Hepatocyte (in vitro differentiated cells): ENCODE measurements around the gene SUPT4H1. TPM values are rescaled to one million over a fixed set of nuclear protein-coding genes. Genes with fewer than 3 reads are reported as not detected.

Source experiments
- DNase-seq: peaks from one replicate; pipeline ENCODE4 v3.0.0-alpha.2; 2016; ENCODE audit warnings: low spot score
- H2AFZ ChIP-seq: fragments of 200-600 bp; sonication (generic); 2 replicates; pipeline ENCODE4 v1.6.0; 2016; ENCODE audit warnings: antibody characterized with exemption, mild to moderate bottlenecking
- H3K27ac ChIP-seq: fragments of 200-600 bp; sonication (generic); 2 replicates; pipeline ENCODE4 v1.5.1; 2016; ENCODE audit warnings: mild to moderate bottlenecking
- H3K27me3 ChIP-seq: fragments of 200-600 bp; sonication (generic); 2 replicates; pipeline ENCODE4 v1.6.1; 2016
- H3K36me3 ChIP-seq: fragments of 200-600 bp; sonication (generic); replicated peaks from 2 replicates; pipeline ENCODE4 v1.5.1; 2016; ENCODE audit warnings: low read depth; ENCODE audit not compliant: insufficient read depth
- H3K4me1 ChIP-seq: fragments of 200-600 bp; sonication (generic); 2 replicates; pipeline ENCODE4 v1.5.1; 2016; ENCODE audit warnings: mild to moderate bottlenecking, moderate library complexity; ENCODE audit not compliant: insufficient read depth
- H3K4me2 ChIP-seq: fragments of 200-600 bp; sonication (generic); 2 replicates; pipeline ENCODE4 v1.6.0; 2016
- H3K4me3 ChIP-seq: fragments of 200-600 bp; sonication (generic); 2 replicates; pipeline ENCODE4 v1.5.1; 2016; ENCODE audit warnings: mild to moderate bottlenecking
- H3K79me2 ChIP-seq: fragments of 200-600 bp; sonication (generic); 2 replicates; pipeline ENCODE4 v1.6.0; 2017; ENCODE audit warnings: mild to moderate bottlenecking
- H3K9me2 ChIP-seq: fragments of 200-600 bp; sonication (generic); replicated peaks from 2 replicates; pipeline ENCODE4 v1.6.0; 2017; ENCODE audit warnings: mild to moderate bottlenecking; ENCODE audit not compliant: insufficient read depth
- H3K9me3 ChIP-seq: fragments of 200-600 bp; sonication (generic); 2 replicates; pipeline ENCODE4 v1.5.1; 2016; ENCODE audit warnings: low read depth, mild to moderate bottlenecking
- H4K20me1 ChIP-seq: fragments of 200-600 bp; sonication (generic); 2 replicates; pipeline ENCODE4 v1.6.0; 2016; ENCODE audit warnings: mild to moderate bottlenecking; ENCODE audit not compliant: insufficient read depth, poor library complexity, severe bottlenecking
- CTCF ChIP-seq: fragments of 200-600 bp; sonication (generic); IDR thresholded peaks from 2 replicates; pipeline ENCODE4 v1.5.1; 2016; ENCODE audit warnings: antibody characterized with exemption, mild to moderate bottlenecking; ENCODE audit not compliant: poor library complexity
- EZH2 ChIP-seq: fragments of 200-600 bp; sonication (generic); IDR thresholded peaks from 2 replicates; pipeline ENCODE4 v1.6.1; 2016; ENCODE audit warnings: antibody characterized with exemption, mild to moderate bottlenecking, borderline replicate concordance
- EZH2phosphoT487 ChIP-seq: fragments of 200-600 bp; sonication (generic); IDR thresholded peaks from one replicate; pipeline ENCODE4 v1.6.1; 2018; ENCODE audit warnings: antibody characterized with exemption, mild to moderate bottlenecking, low read depth, moderate library complexity; ENCODE audit not compliant: unreplicated experiment, severe bottlenecking
- WGBS: methylation state at CpG from one replicate; pipeline ENCODE4 v1.1.6; 2016; ENCODE audit warnings: low lambda C conversion rate; ENCODE audit errors: missing lambda C conversion rate; 5-methylcytosine and 5-hydroxymethylcytosine counted together
- polyA plus RNA-seq: library from polyadenylated mRNA; unstranded; fragments of >200 nt; fragmentation: Nextera tagmentation; extraction: Ambion mirVana; gene quantifications from 2 replicates; pipeline ENCODE4 v1.2.1, GENCODE V29; 2016
- total RNA-seq: library from RNA; depleted of rRNA; stranded (reverse); fragments of >200 nt; gene quantifications from 2 replicates; pipeline ENCODE4 v1.2.3, GENCODE V29; 2014

The SUPT4H1 gene
- total and polyA plus RNA-seq, 2 experiments from 2014 or later, result 54.5 to 108 TPM

GRCh38 chr17:58358408-58359172 lies 6.6 kb upstream of the SUPT4H1 start:
- H3K79me2 ChIP-seq, result peaks cover 15% of the 10 kb centered on the region
- no peaks in the 10 kb centered on the region for H3K27me3 ChIP-seq
- no peak overlapping the region for H3K4me2 ChIP-seq
- H3K4me3 ChIP-seq, result no peak overlapping the region
- DNase-seq, result no peak
- WGBS, result 96% methylated on average over 16 of the region's 16 CpGs
- H3K9me3 ChIP-seq, result no peaks in the 10 kb centered on the region
- peaks cover 3% of the 10 kb centered on the region for H3K4me1 ChIP-seq
- no peak overlapping the region for H2AFZ ChIP-seq
- TF ChIP-seq EZH2 (no peak), EZH2phosphoT487 (no peak), CTCF (no peak)
- no peaks in the 10 kb centered on the region for H3K9me2 ChIP-seq
- H3K27ac ChIP-seq, result no peak overlapping the region
- no peaks in the 10 kb centered on the region for H4K20me1 ChIP-seq
- no peaks in the 10 kb centered on the region for H3K36me3 ChIP-seq

GRCh38 chr17:58357312-58358297 lies 5.6 kb upstream of the SUPT4H1 start:
- Histone ChIP-seq H3K9me2 (no peaks in the 10 kb centered on the region), H3K4me1 (peaks cover 4% of the 10 kb centered on the region), H2AFZ (no peak overlapping the region), H3K27me3 (no peaks in the 10 kb centered on the region), H3K4me3 (no peak overlapping the region), H4K20me1 (no peaks in the 10 kb centered on the region), H3K27ac (no peak overlapping the region), H3K9me3 (no peaks in the 10 kb centered on the region), H3K79me2 (peaks cover 6% of the 10 kb centered on the region), H3K4me2 (no peak overlapping the region), H3K36me3 (no peaks in the 10 kb centered on the region)
- 97% methylated on average over 22 of the region's 22 CpGs for WGBS
- no peak for TF ChIP-seq EZH2
- no peak for TF ChIP-seq EZH2phosphoT487
- TF ChIP-seq CTCF, result no peak
- DNase-seq, result no peak

- Histone ChIP-seq H3K36me3 (no peaks in the 10 kb centered on the region), H4K20me1 (no peaks in the 10 kb centered on the region), H3K27me3 (no peaks in the 10 kb centered on the region), H3K4me3 (no peak overlapping the region), H3K4me1 (peaks cover 6% of the 10 kb centered on the region), H3K4me2 (no peak overlapping the region), H3K27ac (no peak overlapping the region), H3K79me2 (peaks cover 5% of the 10 kb centered on the region), H3K9me2 (no peaks in the 10 kb centered on the region), H2AFZ (no peak overlapping the region), H3K9me3 (no peaks in the 10 kb centered on the region)
- DNase-seq, result no peak
- 91% methylated on average over 1 of the region's 1 CpG for WGBS
- TF ChIP-seq EZH2, result no peak
- no peak for TF ChIP-seq CTCF
- no peak for TF ChIP-seq EZH2phosphoT487
These were observed 4.2 kb upstream of the SUPT4H1 start for GRCh38 chr17:58356231-58356630.
